RWPE2 (cell line): ENCODE data around the gene LYRM1.
"Not testable (repeated sequence)": the region's sequence is repeated elsewhere in the genome, so short reads cannot be mapped to it uniquely, and the experiment has no call there.

Experiments
- ATAC-seq: fragments of 200-7000 bp; cut with Tn5 transposase; 3 replicates; pipeline ENCODE4 v1.9.1; 2021; ENCODE audit warnings: low read depth
- DNase-seq: peaks from one replicate; pipeline ENCODE4 v3.0.0-alpha.2; 2020; ENCODE audit warnings: low spot score
- H3K27ac ChIP-seq: fragments of 450-650 bp; 2 replicates; pipeline ENCODE4 v1.5.1; 2017; ENCODE audit warnings: mild to moderate bottlenecking; ENCODE audit not compliant: poor library complexity, severe bottlenecking
- H3K27me3 ChIP-seq: fragments of 250-450 bp; sonication (Bioruptor Pico); 2 replicates; pipeline ENCODE4 v1.5.1; 2021; ENCODE audit warnings: mild to moderate bottlenecking, moderate library complexity; ENCODE audit not compliant: insufficient read depth, poor library complexity, severe bottlenecking
- H3K36me3 ChIP-seq: fragments of 250-450 bp; sonication (Bioruptor Pico); 2 replicates; pipeline ENCODE4 v1.5.1; 2020; ENCODE audit warnings: low read depth, mild to moderate bottlenecking, moderate library complexity
- H3K4me1 ChIP-seq: fragments of 250-450 bp; sonication (Bioruptor Pico); 2 replicates; pipeline ENCODE4 v1.5.1; 2021; ENCODE audit warnings: mild to moderate bottlenecking, moderate library complexity; ENCODE audit not compliant: insufficient read depth, poor library complexity, severe bottlenecking
- H3K4me3 ChIP-seq: fragments of 250-450 bp; sonication (Bioruptor Pico); 2 replicates; pipeline ENCODE4 v1.5.1; 2021; ENCODE audit warnings: mild to moderate bottlenecking, moderate library complexity; ENCODE audit not compliant: severe bottlenecking
- H3K9me3 ChIP-seq: fragments of 250-450 bp; sonication (Bioruptor Pico); 2 replicates; pipeline ENCODE4 v1.5.1; 2021; ENCODE audit warnings: mild to moderate bottlenecking, moderate library complexity; ENCODE audit not compliant: severe bottlenecking
- TF ChIP-seq, protein P1 (sequence below): fragments of 450-650 bp; IDR thresholded peaks from one replicate; pipeline ENCODE4 v1.5.1; 2017; ENCODE audit warnings: mild to moderate bottlenecking, moderate library complexity; ENCODE audit not compliant: poor library complexity, severe bottlenecking

The LYRM1 gene

GRCh38 chr16:20860361-20860760, 40.2 kb upstream of the LYRM1 start:
- H3K27me3 ChIP-seq: no peaks in the 10 kb centered on the region
- peaks cover 6% of the 10 kb centered on the region for H3K4me1 ChIP-seq
- H3K36me3 ChIP-seq: peaks cover 32% of the 10 kb centered on the region
- DNase-seq (no peak), ATAC-seq (no peak)
- no peaks in the 10 kb centered on the region for H3K9me3 ChIP-seq
- TF ChIP-seq, protein P1, sequence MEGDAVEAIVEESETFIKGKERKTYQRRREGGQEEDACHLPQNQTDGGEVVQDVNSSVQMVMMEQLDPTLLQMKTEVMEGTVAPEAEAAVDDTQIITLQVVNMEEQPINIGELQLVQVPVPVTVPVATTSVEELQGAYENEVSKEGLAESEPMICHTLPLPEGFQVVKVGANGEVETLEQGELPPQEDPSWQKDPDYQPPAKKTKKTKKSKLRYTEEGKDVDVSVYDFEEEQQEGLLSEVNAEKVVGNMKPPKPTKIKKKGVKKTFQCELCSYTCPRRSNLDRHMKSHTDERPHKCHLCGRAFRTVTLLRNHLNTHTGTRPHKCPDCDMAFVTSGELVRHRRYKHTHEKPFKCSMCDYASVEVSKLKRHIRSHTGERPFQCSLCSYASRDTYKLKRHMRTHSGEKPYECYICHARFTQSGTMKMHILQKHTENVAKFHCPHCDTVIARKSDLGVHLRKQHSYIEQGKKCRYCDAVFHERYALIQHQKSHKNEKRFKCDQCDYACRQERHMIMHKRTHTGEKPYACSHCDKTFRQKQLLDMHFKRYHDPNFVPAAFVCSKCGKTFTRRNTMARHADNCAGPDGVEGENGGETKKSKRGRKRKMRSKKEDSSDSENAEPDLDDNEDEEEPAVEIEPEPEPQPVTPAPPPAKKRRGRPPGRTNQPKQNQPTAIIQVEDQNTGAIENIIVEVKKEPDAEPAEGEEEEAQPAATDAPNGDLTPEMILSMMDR: no peak
- no peak overlapping the region for H3K4me3 ChIP-seq
- H3K27ac ChIP-seq: no peak overlapping the region

DNA sequence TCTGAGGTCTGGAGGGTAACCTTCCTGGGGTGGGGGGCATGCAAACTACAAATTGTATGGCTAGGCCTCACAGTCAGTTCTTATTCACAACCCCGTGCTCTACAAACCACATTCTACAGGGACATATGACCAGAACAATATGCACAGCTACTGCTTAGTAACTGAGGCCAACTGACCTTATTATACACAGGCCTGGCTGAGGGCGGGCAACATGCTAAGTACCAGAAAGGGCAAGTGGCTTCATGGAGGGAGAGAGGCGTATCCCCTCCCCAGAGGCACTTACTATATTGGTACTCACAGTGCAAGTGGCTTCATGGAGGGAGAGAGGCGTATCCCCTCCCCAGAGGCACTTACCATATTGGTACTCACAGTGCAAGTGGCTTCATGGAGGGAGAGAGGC, 39.6 kb upstream of the LYRM1 start:
- not testable (repeated sequence) for H3K4me3 ChIP-seq, H3K27me3 ChIP-seq, H3K27ac ChIP-seq, ATAC-seq, DNase-seq, H3K9me3 ChIP-seq
- H3K4me1 ChIP-seq: peaks cover 12% of the 10 kb centered on the region
- peaks cover 32% of the 10 kb centered on the region for H3K36me3 ChIP-seq

DNA sequence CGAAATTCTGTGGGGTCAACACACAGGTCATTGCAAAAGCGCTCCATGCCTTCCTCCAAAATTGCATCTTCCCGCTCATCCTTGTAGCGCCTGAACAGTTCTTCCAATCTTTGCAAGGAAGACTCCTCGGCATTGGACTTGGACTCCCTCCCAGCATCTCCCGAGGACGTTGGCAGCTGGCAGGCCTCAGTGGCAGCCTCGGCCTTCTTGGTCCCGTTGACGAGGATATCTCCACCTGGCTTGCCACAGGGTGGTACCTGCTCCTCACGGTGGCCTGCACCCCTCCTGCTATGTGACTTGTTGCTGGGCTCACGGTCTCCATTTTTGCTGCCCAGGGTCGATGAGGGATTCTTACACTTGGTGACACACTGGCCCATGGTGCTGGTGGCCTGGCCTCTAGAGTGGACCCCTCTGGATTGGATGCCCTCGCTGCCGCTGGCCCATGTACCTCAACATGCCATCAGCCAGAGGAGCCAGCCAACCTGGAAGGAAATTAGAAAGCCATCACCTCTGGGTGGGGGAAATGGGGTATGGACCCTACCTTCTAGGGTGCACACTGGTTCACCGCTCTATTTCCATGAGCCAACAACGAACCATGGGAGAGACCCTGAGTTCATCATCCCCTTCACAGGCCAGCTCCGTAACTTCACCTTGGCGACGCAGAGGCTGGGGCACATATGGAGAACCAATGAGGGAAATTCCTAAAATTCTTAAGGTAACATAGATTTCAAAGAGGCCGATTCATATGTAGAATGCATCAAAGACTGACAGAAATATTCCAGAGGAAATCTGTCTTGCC, 38.2 kb upstream of the LYRM1 start:
- Histone ChIP-seq H3K27ac (no peak overlapping the region), H3K4me3 (no peak overlapping the region), H3K36me3 (peaks cover 32% of the 10 kb centered on the region), H3K9me3 (no peaks in the 10 kb centered on the region), H3K27me3 (no peaks in the 10 kb centered on the region), H3K4me1 (peaks cover 26% of the 10 kb centered on the region)
- DNase-seq (no peak), ATAC-seq (no peak)
- TF ChIP-seq, protein P1: no peak

DNA sequence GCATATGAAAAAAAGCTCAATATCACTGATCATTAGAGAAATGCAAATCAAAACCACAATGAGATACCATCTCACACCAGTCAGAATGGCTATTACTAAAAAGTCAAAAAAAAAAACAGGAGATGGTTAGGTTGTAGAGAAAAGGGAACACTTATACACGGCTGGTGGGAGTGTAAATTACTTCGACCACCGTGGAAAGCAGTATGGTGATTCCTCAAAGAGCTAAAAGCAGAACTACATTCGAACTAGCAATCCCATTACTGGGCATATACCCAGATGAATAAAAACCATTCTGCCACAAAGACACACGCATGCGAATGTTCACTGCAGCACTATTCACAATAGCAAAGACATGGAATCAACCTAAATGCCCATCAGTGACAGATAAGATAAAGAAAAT, 36.2 kb upstream of the LYRM1 start:
- peaks cover 28% of the 10 kb centered on the region for H3K36me3 ChIP-seq
- H3K4me1 ChIP-seq: peaks cover 38% of the 10 kb centered on the region
- ATAC-seq, H3K9me3 ChIP-seq, DNase-seq, H3K4me3 ChIP-seq, H3K27me3 ChIP-seq: not testable (repeated sequence)
- peak overlapping the region; percentile 96 for H3K27ac ChIP-seq

DNA sequence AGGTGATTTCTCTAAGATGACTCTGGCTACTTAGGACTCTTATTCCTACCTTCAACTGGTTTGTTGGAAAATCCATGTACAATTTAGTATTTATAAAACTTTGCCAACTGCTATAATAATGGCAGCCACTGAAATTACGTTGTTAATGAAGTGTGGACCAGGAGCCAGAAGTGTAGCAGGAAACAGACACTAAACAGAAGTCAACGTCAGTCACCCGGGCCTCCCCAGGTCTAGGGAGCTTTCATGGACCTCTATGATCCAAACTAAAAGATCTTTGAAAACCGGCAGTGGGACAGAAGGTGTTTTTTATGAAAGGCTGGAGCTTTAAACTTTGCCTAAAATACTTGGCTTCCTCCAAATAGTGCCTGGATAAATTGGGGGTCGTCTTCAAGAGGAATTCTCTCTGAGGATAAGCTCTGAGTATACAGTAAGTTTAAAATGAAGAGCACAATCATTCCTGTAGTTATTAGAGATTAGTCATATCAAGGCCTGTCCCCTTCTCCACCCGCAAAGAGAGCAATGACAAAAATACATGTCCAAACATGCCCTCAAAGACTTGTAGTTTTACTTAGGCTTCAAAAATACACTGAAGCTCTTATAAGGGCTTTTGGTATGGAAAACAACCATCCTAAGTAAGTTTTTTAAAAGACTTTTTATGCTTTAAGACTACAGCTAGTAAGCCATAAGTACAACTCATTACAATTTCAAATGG, 35.0 kb upstream of the LYRM1 start:
- peaks cover 16% of the 10 kb centered on the region; the same call in 1 of the 2 replicates for H3K36me3 ChIP-seq
- no peaks in the 10 kb centered on the region for H3K27me3 ChIP-seq
- no peak for DNase-seq
- H3K4me1 ChIP-seq: peaks cover 48% of the 10 kb centered on the region
- peak; percentile 66 for ATAC-seq
- H3K4me3 ChIP-seq: no peak overlapping the region
- TF ChIP-seq, protein P1: no peak
- H3K9me3 ChIP-seq: no peaks in the 10 kb centered on the region
- H3K27ac ChIP-seq: peak overlapping the region; percentile 96
